GM15510 (cell line): Measurements from ENCODE around the gene ZNF791.

ENCODE experiments used
- POLR2A ChIP-seq: IDR thresholded peaks from 3 replicates; pipeline ENCODE4 v1.6.1; 2011; ENCODE audit warnings: borderline replicate concordance; ENCODE audit not compliant: insufficient read length; ENCODE audit errors: extremely low read depth

The ZNF791 gene

DNA sequence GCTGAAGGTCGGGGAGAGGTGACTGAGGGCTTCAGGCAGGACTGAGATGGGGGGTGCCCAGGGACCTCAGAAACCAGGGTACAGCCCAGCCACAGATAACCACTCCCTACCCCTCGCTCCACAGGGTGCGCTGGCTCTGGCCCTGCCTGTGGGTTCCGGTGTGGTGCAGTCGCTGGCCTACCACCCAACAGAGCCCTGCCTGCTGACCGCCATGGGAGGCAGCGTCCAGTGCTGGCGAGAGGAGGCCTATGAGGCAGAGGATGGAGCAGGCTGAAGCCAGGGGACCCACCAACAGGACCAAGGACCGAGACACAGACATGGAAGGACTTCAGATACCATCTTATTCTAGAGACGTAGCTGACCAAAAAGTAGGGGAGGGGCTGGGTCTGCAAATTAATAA lies 64.7 kb downstream of the ZNF791 start:
- TF ChIP-seq POLR2A, result no peak

DNA sequence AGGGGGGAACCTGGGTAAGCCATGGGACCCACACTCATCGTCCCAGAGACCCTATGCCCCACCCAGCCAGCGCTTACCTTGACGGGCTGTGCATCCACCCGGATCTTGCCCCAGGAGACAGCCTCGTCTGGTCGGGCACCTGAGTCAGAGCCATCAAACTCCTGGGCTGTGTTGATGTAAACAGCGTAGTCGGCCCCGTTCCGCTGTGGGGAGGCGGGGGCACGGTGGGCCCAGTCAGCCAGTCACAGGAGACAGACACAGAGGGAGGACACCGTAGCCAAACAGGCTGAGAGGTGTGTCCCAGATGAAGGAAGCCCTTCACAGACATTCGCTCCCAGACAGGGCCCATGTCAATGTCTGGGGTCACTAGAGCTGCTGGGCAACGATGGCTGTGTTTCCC lies 65.2 kb downstream of the ZNF791 start:
- TF ChIP-seq POLR2A, result no peak

DNA sequence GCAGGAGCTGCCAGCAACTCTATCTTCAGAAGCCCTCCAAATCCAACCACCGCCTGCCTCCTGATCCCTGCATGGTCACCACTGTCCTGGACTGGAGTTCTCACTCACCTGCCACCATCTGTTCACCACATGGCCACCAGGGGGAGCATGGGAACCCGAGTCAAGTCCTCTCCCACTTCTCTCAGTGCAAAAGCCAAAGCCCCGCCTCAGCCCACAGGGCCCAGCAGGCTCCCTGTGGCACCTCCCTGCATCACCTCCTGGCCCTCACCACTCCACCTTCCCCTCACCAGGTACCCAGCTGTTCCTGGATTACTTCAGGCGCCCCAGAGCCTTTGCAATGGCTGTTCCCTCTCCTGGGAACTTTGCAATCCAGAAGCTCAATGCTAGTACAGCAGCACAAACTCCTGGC lies 65.7 kb downstream of the ZNF791 start:
- TF ChIP-seq POLR2A, result no peak

DNA sequence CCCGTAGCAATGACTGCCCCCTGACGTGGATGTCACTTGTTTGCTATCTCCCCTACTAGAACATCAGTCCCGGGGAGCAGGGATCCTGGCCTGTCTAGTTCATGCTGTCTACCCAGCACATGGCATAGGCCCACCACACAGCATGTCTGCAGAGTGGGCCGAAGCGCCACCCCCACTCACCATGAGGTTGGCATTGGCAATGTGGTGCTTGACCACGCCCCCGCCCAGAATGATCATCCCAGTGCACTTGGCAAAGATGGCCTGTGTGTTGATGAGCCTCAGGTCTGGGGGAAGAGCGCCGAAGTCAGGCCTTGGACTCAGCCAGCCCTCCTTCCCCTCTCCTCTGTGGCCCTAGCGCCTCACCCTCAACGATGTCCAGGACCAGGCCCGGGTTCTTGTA lies 66.2 kb downstream of the ZNF791 start:
- TF ChIP-seq POLR2A, result no peak

DNA sequence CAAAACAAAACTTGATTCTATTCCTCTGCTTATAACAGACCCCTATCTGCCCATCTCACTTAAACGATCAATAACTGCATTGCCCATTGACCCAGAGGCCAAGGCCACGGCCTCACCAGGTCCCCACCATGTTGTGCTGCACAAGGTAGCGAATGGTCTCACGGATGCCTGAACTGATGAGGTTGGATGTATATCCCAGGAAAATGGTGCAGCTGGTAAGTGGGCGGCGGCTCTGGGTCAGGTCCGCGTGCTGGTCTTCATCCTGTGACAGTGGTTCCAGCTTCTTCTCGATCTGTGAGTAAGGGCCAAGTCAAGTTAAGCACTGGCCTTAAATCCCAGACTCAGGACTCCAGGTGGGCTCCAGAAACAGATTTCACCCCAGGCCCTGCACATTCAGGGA lies 69.3 kb downstream of the ZNF791 start:
- no peak for TF ChIP-seq POLR2A

DNA sequence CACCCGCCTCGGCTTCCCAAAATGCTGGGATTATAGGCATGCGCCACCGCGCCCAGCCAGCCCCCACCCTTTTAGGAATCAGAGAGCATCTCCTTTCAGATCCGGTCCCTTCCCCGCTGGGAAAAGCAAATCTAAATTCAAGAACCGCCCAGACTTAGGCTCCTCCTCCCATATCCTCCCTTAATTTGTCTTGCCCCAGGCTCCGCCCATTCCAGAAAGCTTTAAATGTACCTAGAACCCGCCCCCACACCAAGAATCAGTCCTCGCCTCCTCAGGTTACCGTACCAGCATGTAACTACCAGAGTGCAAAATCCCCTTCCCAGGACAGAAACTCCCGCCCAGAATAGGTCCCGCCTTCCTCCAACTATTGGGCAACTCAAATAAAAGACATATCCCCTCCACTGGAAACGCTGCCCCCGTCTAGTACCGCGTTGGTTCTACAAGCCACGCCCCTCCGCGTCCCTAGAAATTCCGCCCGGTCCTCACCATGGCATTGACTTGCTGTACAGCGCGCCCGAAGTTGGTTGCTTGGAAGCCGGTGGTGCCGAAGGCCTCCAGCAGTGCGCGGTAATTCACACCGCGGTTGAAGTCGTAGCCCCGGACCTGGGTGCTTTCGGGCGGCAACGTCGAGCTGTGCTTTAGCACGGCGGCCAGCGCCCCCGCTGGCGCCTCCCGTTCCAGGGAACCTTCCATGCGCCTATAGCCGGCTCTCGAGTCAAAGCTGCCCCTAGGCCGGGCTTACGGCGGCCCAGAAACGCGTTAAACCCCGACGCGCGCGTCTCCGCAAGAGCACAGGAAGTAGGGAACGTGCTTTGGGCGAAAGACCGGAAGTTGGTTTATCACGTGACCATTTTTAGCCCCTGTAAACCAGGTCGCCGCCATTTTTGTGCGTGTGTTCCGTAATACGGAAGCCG lies 70.6 kb downstream of the ZNF791 start, which contains the start of gene DHPS:
Gene DHPS (minus strand): TSS at position 807 of the 914 bp plus-strand sequence. CDS start 114 bp downstream, at position 693.
- peak; percentile 61 for TF ChIP-seq POLR2A
